Calu3 (cell line): ENCODE results near the gene COQ8B. TPM values are rescaled to one million over a fixed set of nuclear protein-coding genes. Genes with fewer than 3 reads are reported as not detected.

ENCODE experiments used
- BruUV-seq: library from RNA; stranded (reverse); fragments of 400-500 nt; replicated peaks from 2 replicates; lab custom pipeline; 2021; lab: Mats Ljungman, UMichigan
- CTCF ChIA-PET: fragments of 300-600 bp; sonication (Branson Sonifier 250); formaldehyde crosslinking; loops from one replicate; lab custom pipeline; 2022; ENCODE audit warnings: antibody characterized with exemption; lab: Charles Lee
- DNase-seq: peaks from one replicate; pipeline ENCODE4 v3.0.0; 2022
- H3K27ac Mint-ChIP-seq: one replicate; pipeline ENCODE4 v1.8.0; 2022; ENCODE audit warnings: mixed read lengths; ENCODE audit not compliant: unreplicated experiment
- H3K27me3 Mint-ChIP-seq: one replicate; pipeline ENCODE4 v1.8.0; 2022; ENCODE audit warnings: mixed read lengths; ENCODE audit not compliant: unreplicated experiment
- H3K36me3 Mint-ChIP-seq: one replicate; pipeline ENCODE4 v1.8.0; 2022; ENCODE audit warnings: mild to moderate bottlenecking, moderate library complexity, mixed read lengths; ENCODE audit not compliant: insufficient read depth, unreplicated experiment
- H3K4me1 Mint-ChIP-seq: one replicate; pipeline ENCODE4 v1.8.0; 2022; ENCODE audit warnings: mild to moderate bottlenecking, low read depth, mixed read lengths; ENCODE audit not compliant: unreplicated experiment
- H3K4me3 Mint-ChIP-seq: one replicate; pipeline ENCODE4 v1.8.0; 2022; ENCODE audit warnings: mild to moderate bottlenecking, low read depth, moderate library complexity, mixed read lengths; ENCODE audit not compliant: unreplicated experiment
- H3K9me3 Mint-ChIP-seq: one replicate; pipeline ENCODE4 v1.8.0; 2022; ENCODE audit warnings: low read depth, mixed read lengths; ENCODE audit not compliant: unreplicated experiment
- CTCF ChIP-seq: fragments of 200-600 bp; IDR thresholded peaks from one replicate; pipeline ENCODE4 v1.8.0; 2022; ENCODE audit warnings: antibody characterized with exemption; ENCODE audit not compliant: unreplicated experiment
- intact Hi-C: fragments of 100-400 bp; cut with micrococcal nuclease; formaldehyde crosslinking; loops from one replicate; pipeline ENCODE4 v1.10.0; 2022; ENCODE audit not compliant: unreplicated experiment
- total RNA-seq: library from RNA; stranded (reverse); gene quantifications from 2 replicates; pipeline ENCODE4 v1.2.3, GENCODE V29; 2022

Gene COQ8B
- total RNA-seq, 1 experiment from 2014 or later: 55.9 TPM

- no peak overlapping the region for H3K27ac Mint-ChIP-seq
- H3K36me3 Mint-ChIP-seq: peaks cover 14% of the 10 kb centered on the region
- no peak for DNase-seq
- H3K27me3 Mint-ChIP-seq: no peaks in the 10 kb centered on the region
- no TSS peak for BruUV-seq
- CTCF ChIA-PET: interaction anchor here (0.8 kb wide), 1 partner anchor 40 kb away, joined by 5 read pairs; no protein-coding TSS in a partner anchor
- peaks cover 37% of the 10 kb centered on the region for H3K4me1 Mint-ChIP-seq
- intact Hi-C loops: no loop called here
- H3K4me3 Mint-ChIP-seq: no peak overlapping the region
- TF ChIP-seq CTCF: no peak
- H3K9me3 Mint-ChIP-seq: no peaks in the 10 kb centered on the region
Observed at GRCh38 chr19:40642051-40642706, 74.5 kb downstream of the COQ8B start.

Other genes with a start within 250 kb of the COQ8B start
- 0.80 and 1.3 TPM in 2 replicates for gene SPTBN4, start 249.9 kb downstream of the COQ8B start, total RNA-seq
- 117 TPM in 2 replicates for gene SHKBP1, start 140.0 kb downstream of the COQ8B start, total RNA-seq
- 14.1 and 20.3 TPM in 2 replicates for gene LTBP4, start 115.5 kb downstream of the COQ8B start, total RNA-seq
- 21.4 and 25.3 TPM in 2 replicates for gene NUMBL, start 26.2 kb downstream of the COQ8B start, total RNA-seq
- gene ITPKC, start 226 bp upstream of the COQ8B start, total RNA-seq: 25.3 and 32.0 TPM in 2 replicates
- 17.8 and 20.2 TPM in 2 replicates for gene ACTMAP, start 33.6 kb upstream of the COQ8B start, total RNA-seq
- 95.4 and 102 TPM in 2 replicates for gene SNRPA, start 34.3 kb upstream of the COQ8B start, total RNA-seq
- 30.2 and 49.3 TPM in 2 replicates for gene MIA, start 58.6 kb upstream of the COQ8B start, total RNA-seq
- gene RAB4B, start 61.4 kb upstream of the COQ8B start, total RNA-seq: 21.0 and 22.7 TPM in 2 replicates
- gene EGLN2, start 82.3 kb upstream of the COQ8B start, total RNA-seq: 95.4 and 109 TPM in 2 replicates
- gene CYP2A6, start 133.6 kb upstream of the COQ8B start, total RNA-seq: not detected in 2 replicates
- not detected in 2 replicates for gene CYP2A7, start 165.3 kb upstream of the COQ8B start, total RNA-seq